A204.1 (cell line): Measurements from ENCODE around the gene TSPEAR.
"Not testable (repeated sequence)": the region's sequence is repeated elsewhere in the genome, so short reads cannot be mapped to it uniquely, and the experiment has no call there.

Source experiments
- FAIRE-seq: peaks from 2 replicates; lab custom pipeline; 2012; peaks lifted over from hg19 to GRCh38; lab: Jason Lieb, UNC

Gene TSPEAR

DNA sequence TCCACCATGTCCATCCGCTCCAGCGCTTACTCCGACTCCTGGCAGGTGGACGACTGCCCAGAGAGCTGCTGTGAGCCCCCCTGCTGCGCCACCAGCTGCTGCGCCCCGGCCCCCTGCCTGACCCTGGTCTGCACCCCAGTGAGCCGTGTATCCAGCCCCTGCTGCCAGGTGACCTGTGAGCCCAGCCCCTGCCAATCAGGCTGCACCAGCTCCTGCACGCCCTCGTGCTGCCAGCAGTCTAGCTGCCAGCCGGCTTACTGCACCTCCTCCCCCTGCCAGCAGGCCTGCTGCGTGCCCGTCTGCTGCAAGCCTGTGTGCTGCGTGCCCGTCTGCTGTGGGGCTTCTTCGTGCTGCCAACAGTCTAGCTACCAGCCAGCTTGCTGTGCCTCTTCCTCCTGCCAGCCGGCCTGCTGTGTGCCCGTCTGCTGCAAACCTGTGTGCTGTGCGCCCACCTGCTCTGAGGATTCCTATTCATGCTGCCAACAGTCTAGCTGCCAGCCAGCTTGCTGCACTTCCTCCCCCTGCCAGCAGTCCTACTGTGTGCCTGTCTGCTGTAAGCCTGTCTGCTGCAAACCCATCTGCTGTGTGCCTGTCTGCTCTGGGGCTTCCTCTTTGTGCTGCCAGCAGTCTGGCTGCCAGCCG lies 84.1 kb downstream of the TSPEAR start:
- FAIRE-seq: not testable (repeated sequence)

GRCh38 chr21:44626673-44627143 lies 84.7 kb downstream of the TSPEAR start, which contains the start of gene KRTAP10-9:
TSS of gene KRTAP10-9 (plus strand) at chr21:44627093. CDS start at chr21:44627172, 79 bp downstream.
- FAIRE-seq: no peak

DNA sequence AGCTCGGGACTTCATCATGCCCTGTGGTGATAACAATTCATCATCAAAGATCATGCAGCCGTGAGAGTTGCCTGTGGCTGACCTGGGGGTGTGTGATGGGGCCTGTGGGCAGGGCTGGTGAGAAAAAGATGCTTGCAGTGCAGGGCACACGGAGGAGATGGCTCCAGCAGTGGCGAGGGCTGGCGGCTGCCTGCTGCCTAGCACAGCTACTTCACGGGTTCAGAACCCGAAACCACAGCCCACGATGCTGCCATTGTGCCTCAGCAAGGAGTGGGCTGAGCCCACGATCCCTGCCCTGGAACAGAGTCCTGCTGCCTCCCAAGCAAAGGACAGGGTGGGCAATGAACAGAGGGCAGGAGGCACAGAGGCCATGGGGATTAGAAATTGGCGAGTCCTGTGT lies 85.1 kb downstream of the TSPEAR start:
- FAIRE-seq: no peak

GRCh38 chr21:44625756-44626155 lies 85.6 kb downstream of the TSPEAR start:
- FAIRE-seq: no peak

DNA sequence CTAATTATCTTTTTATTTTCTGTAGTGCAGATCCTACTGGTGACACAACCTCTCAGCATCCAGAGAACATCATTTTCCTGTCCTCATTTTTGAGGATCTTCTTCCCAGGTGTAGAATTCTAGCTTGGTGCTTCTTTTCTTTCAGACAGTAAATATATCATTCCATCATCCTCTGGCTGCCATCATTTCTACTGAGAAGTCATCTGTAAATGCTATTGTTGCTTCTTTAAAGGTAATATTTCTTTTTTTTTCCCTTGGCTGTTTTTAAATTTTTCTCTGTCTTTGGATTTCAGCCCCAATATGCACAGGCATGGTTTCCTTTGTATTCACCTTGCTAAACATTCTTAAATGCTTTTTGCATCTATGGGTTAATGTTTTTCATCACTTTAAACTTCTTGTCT lies 87.8 kb downstream of the TSPEAR start:
- no peak for FAIRE-seq

- FAIRE-seq: no peak
These were observed 91.5 kb downstream of the TSPEAR start for GRCh38 chr21:44619886-44620285.

GRCh38 chr21:44618909-44619308 lies 92.5 kb downstream of the TSPEAR start:
- FAIRE-seq: no peak

GRCh38 chr21:44618504-44618903 lies 92.9 kb downstream of the TSPEAR start:
- FAIRE-seq: no peak

DNA sequence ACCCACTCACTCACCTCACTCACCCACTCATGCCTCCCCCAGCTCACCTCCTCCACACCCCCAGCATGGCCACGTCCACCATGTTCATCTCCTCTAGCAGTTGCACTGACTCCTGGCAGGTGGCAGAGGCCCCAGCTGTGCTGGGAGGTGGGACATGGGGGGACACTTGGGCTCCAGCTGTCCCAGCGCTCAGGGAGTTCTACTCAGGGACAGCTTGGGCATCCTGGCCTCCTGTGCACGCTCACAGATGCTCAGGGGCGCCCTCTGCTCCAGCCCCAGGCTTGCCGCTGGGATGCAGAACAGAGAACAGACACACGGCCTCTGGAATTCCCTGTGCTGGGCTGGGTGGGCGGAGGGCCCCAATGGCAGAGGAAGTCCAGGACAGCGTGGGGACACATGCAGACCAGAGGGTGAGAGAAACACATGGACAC lies 94.3 kb downstream of the TSPEAR start:
- FAIRE-seq: no peak

DNA sequence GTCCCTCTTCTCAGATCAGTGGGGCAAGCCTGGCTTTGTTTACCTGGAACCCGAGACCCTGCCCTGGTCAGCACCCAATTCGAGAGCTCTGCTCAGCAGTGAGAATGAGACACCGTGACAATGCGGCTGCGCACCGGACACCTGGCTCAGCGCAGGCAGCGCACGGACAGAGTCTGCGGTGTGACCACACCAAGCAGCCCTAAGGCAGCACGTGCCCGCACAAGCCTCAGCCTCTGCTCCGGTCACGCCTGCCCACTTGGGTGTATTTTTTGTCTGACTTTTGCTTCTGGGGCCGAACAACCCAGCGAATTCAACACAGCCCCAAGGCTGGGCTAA lies 94.8 kb downstream of the TSPEAR start:
- FAIRE-seq: no peak

DNA sequence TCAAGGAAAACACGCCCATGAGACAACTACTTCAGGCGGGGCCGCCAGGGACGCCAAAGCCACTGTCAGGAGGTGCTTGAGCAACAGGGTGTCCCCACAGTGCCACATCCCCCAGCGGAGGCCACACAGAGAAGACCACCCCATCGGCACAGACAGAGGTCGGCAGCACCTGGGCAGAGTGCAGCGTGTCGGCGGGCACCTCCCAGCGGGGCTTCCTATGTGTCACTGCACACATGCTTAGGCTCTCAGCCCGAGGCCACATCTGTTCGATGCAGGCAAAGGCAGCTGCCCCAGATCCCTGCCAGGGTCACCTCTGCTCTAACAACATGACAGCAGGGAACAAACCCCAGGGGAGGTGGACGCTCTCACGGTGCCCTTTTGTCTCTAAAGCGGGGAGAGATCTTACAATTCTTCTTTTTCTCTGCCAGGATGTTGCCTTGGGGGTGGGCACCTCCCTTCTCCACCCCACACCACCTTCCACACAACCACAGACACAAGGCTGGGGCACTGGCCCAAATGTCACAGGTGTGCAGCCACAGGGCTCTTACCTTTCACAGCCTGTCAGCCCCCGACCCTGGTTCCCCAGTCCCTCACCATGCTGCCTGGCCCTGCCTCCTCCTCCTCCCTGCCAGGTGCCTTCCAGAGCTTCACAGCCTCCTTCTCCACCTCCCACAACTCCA lies 95.3 kb downstream of the TSPEAR start:
- no peak for FAIRE-seq

- no peak for FAIRE-seq
These were observed 95.9 kb downstream of the TSPEAR start for GRCh38 chr21:44615466-44615865.

GRCh38 chr21:44614961-44615391 lies 96.4 kb downstream of the TSPEAR start:
- FAIRE-seq: no peak

DNA sequence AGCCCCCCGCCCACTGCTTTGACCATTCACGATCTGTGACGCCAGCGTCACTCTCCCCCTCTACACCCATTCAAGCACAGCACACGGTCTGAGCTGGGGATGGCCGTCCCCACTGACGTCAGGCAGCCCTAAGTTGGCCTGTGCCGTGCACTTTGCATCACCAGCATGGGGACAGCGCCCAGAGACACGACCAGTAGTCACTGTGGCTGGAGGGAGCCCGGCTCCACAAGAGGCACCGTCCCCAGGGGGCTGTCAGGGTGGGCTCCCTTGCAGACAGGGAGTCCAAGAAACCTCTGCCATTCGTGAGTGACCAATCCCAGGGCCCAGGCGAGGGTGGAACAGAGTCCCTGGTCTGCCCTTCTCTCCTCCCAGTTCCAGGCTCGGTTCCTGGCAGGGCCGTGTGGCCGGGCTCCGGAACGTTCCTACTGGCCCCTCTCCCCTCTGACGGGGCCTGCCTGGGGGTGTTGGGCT lies 97.2 kb downstream of the TSPEAR start:
- FAIRE-seq: no peak

DNA sequence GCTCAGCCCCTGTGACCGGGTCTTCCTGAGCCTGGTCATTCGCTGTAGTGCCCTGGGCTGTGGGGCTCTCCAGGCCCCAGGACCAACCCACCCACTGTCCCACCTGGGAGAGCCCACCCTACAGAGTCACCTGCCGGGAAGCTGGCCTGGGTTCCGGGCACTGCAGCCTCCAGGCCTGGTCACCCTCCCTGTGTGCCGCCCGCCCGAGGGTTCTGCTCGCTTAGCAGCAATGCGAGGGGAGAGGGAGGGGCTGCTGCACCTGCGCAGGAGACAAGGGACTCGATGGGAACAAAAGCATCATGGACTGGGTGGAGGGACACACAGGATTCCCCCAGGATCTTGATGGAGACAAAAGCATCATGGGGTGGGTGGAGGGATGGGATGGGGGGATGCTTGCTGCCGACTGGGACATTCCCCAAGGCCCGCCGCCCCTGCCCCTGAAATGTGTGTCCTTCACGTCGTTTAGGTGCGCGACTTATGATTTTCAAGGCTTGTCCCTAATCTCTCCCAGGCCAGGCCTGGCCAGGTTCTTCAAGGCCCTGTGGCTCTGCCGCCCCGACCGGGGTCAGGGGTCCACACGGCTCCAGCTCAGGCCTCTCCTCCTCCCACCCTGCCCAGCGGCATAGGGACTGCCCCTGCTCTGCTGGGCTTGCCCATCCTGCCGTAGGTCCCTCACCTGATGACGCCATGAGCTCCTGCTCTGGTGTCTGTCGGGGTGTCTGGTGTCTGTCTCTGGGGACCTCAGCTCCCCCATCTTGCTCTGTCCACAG lies 97.8 kb downstream of the TSPEAR start:
- FAIRE-seq: no peak

- no peak for FAIRE-seq
These were observed 98.6 kb downstream of the TSPEAR start for GRCh38 chr21:44612669-44613229.

GRCh38 chr21:44612029-44612486 lies 99.3 kb downstream of the TSPEAR start, which contains the start of gene KRTAP10-8:
TSS of gene KRTAP10-8 (plus strand) at chr21:44612079. CDS start at chr21:44612101, 22 bp downstream.
- no peak for FAIRE-seq

- FAIRE-seq: no peak
These were observed 99.8 kb downstream of the TSPEAR start for GRCh38 chr21:44611551-44611950.

- not testable (repeated sequence) for FAIRE-seq
These were observed 101.1 kb downstream of the TSPEAR start for GRCh38 chr21:44610157-44610843.

DNA sequence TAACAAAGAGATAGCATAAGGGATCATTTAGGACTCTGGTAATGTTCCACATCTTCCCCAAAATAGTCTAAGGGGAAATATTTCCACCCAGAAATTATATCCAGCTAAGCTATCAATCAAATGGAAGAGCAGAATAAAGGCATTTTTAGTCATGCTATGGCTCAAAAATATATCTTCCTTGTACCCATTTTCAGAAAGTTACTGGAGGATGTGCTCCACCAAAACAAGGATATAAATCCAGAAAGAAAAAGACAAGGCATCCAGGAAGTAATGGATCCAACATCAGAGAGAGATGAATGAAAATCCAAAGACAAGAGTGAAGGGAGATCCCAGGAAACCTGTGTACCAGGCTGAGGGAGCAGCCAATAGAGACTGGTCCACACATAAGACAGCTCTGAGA lies 102.2 kb downstream of the TSPEAR start:
- FAIRE-seq: no peak

- FAIRE-seq: no peak
These were observed 104.9 kb downstream of the TSPEAR start for GRCh38 chr21:44606495-44606894.

GRCh38 chr21:44603911-44604310 lies 107.5 kb downstream of the TSPEAR start:
- FAIRE-seq: no peak
